OCI-LY1 (cell line): ENCODE results near the gene POU2F1.

ENCODE experiments used
- H2AFZ ChIP-seq: fragments of 200-600 bp; sonication (generic), shearing (Covaris generic); 2 replicates; pipeline ENCODE4 v1.6.0; 2014; ENCODE audit warnings: antibody characterized with exemption, mild to moderate bottlenecking, low read length
- H3F3A ChIP-seq: fragments of 200-600 bp; sonication (generic), shearing (Covaris generic); 2 replicates; pipeline ENCODE4 v1.6.0; 2014; ENCODE audit warnings: mild to moderate bottlenecking, antibody characterized with exemption, low read length, moderate library complexity; ENCODE audit not compliant: insufficient read depth
- H3K27ac ChIP-seq: fragments of 200-600 bp; sonication (generic); 2 replicates; pipeline ENCODE4 v1.5.1; 2014; ENCODE audit warnings: low read length, mixed run types, mild to moderate bottlenecking, low read depth; ENCODE audit not compliant: poor library complexity, severe bottlenecking
- H3K27me3 ChIP-seq: fragments of 200-600 bp; sonication (generic); 2 replicates; pipeline ENCODE4 v1.6.0; 2014; ENCODE audit warnings: antibody characterized with exemption, mild to moderate bottlenecking, low read length, moderate library complexity; ENCODE audit not compliant: insufficient read depth
- H3K36me3 ChIP-seq: fragments of 200-600 bp; sonication (generic); 2 replicates; pipeline ENCODE4 v1.6.1; 2014; ENCODE audit warnings: mild to moderate bottlenecking, antibody characterized with exemption, low read length, moderate library complexity, mixed read lengths; ENCODE audit not compliant: insufficient read depth
- H3K4me1 ChIP-seq: fragments of 200-600 bp; sonication (generic); 2 replicates; pipeline ENCODE4 v1.5.1; 2014; ENCODE audit warnings: mild to moderate bottlenecking, low read length, moderate library complexity; ENCODE audit not compliant: insufficient read depth, severe bottlenecking
- H3K4me2 ChIP-seq: fragments of 200-600 bp; sonication (generic), shearing (Covaris generic); 2 replicates; pipeline ENCODE4 v1.6.1; 2014; ENCODE audit warnings: low read length
- H3K4me3 ChIP-seq: fragments of 200-600 bp; sonication (generic); 2 replicates; pipeline ENCODE4 v1.5.1; 2014; ENCODE audit warnings: low read length, low read depth, mild to moderate bottlenecking, mixed read lengths; ENCODE audit not compliant: poor library complexity, severe bottlenecking
- H3K79me2 ChIP-seq: fragments of 200-600 bp; shearing (Covaris generic); 2 replicates; pipeline ENCODE4 v1.6.1; 2016; ENCODE audit warnings: mixed run types, low read length, mixed read lengths; ENCODE audit not compliant: insufficient read depth
- H3K9ac ChIP-seq: fragments of 200-600 bp; sonication (generic), shearing (Covaris generic); 2 replicates; pipeline ENCODE4 v1.6.1; 2014; ENCODE audit warnings: mild to moderate bottlenecking, low read length, mixed read lengths
- H3K9me2 ChIP-seq: fragments of 200-600 bp; sonication (generic), shearing (Covaris generic); 2 replicates; pipeline ENCODE4 v1.6.1; 2014; ENCODE audit warnings: low read depth, mild to moderate bottlenecking, low read length, mixed read lengths
- H3K9me3 ChIP-seq: fragments of 200-600 bp; shearing (Covaris generic); 2 replicates; pipeline ENCODE4 v1.6.1; 2014; ENCODE audit warnings: low read length, mixed read lengths
- H4K20me1 ChIP-seq: fragments of 200-600 bp; sonication (generic), shearing (Covaris generic); 2 replicates; pipeline ENCODE4 v1.6.0; 2016; ENCODE audit warnings: mild to moderate bottlenecking, low read length; ENCODE audit not compliant: insufficient read depth
- EZH2 ChIP-seq: fragments of 200-600 bp; sonication (generic), shearing (Covaris generic); IDR thresholded peaks from 2 replicates; pipeline ENCODE4 v1.8.0; 2017; ENCODE audit warnings: borderline replicate concordance, mixed run types, mild to moderate bottlenecking, antibody characterized with exemption, low read length, moderate library complexity, mixed read lengths
- TF ChIP-seq, protein P1 (sequence below): fragments of 200-600 bp; sonication (generic), shearing (Covaris generic); IDR thresholded peaks from 2 replicates; pipeline ENCODE4 v1.5.1; 2017; ENCODE audit warnings: mild to moderate bottlenecking, antibody characterized with exemption, low read length, moderate library complexity, mixed read lengths

Gene POU2F1

DNA sequence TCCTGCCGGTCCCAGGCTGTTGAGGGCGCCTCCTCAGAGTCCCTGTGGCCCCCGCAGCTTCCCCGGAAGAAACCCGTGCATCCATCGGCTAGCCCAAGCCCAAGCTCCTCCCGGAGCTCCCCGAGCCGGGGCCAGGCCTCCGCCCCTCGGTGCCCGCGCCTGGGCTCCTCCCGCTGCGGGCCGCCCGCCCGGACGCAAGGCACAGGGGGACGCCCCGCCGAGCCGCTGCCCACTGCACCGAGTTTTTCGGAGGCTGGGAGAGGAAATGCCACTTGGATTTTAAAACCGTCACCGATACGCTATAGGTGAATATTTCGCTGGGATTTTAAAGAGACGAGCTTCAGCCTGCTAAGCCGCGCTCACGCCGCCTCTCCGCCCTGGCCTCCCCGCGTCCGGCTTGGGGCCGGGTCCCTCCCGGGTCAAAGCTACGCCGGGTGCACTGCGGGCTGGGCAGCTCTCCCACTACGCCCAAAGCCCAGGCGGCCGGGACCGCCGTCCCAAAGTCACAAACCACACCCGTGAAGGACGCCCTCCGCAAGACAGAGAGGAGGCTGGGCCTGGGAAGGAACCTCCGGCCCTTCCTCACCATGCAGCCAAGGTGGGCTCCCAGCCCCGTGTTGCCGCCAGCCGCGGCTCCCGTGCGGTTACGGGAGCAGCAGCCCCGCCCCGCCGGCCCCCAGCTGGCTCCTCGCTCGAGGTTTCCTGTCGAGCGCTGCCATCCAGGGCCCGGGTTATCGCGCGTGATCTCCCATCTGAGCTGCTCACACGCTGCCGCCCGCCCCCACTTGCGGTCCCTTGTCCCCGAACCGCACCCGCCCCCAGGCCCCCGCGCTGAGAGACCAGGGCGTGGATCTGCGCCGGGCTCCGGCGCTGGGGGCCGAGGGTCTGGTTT, 234.5 kb downstream of the POU2F1 start:
- Histone ChIP-seq H3K9ac (peak overlapping the region; percentile 71), H3K27me3 (no peaks in the 10 kb centered on the region), H3K27ac (no peak overlapping the region), H3K9me3 (no peaks in the 10 kb centered on the region), H3K4me2 (peak overlapping the region; percentile 90), H3F3A (0 out of 2 replicates have a peak, but pooled peaks cover 7% of the 10 kb centered on the region), H2AFZ (no peak overlapping the region), H3K36me3 (no peaks in the 10 kb centered on the region), H3K9me2 (no peaks in the 10 kb centered on the region), H4K20me1 (no peaks in the 10 kb centered on the region), H3K4me1 (peaks cover 45% of the 10 kb centered on the region), H3K4me3 (peak overlapping the region; percentile 68), H3K79me2 (no peaks in the 10 kb centered on the region)
- TF ChIP-seq, protein P1, sequence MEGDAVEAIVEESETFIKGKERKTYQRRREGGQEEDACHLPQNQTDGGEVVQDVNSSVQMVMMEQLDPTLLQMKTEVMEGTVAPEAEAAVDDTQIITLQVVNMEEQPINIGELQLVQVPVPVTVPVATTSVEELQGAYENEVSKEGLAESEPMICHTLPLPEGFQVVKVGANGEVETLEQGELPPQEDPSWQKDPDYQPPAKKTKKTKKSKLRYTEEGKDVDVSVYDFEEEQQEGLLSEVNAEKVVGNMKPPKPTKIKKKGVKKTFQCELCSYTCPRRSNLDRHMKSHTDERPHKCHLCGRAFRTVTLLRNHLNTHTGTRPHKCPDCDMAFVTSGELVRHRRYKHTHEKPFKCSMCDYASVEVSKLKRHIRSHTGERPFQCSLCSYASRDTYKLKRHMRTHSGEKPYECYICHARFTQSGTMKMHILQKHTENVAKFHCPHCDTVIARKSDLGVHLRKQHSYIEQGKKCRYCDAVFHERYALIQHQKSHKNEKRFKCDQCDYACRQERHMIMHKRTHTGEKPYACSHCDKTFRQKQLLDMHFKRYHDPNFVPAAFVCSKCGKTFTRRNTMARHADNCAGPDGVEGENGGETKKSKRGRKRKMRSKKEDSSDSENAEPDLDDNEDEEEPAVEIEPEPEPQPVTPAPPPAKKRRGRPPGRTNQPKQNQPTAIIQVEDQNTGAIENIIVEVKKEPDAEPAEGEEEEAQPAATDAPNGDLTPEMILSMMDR, result no peak
- TF ChIP-seq EZH2, result no peak

DNA sequence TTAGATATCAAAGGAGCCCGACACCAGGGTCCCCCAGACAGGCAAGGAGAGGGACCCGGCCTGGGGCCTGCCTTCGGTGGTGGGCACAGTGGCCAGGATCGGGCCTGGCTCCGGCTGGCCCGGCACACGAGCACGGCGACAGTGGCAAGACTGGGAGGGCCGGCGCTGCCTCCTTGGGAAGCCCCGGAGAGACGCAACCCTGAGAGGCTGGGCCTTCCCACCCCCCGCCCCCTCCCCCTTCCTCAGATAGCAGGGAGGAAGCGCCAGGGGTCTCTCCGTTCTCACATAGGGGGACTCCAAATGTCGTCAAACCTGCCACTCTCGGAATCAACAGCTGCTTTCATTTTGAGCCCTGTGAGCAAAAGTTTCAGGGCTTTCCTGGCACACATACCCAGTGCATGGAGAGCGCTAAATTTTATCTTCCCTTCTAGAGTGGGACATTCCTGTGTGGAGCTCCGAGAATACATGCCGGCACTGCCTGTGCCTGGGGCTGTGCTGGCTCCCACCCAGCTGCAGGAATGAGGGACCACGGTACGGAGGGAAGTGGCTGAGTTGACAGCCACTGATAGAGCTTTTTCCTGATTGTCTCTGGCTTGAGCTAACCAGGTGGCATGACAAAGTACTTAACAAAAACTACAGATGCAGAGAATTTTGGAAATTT, 235.2 kb downstream of the POU2F1 start:
- 0 out of 2 replicates have a peak, but pooled peaks cover 7% of the 10 kb centered on the region for H3F3A ChIP-seq
- H3K27ac ChIP-seq, result no peak overlapping the region
- no peaks in the 10 kb centered on the region for H3K79me2 ChIP-seq
- H4K20me1 ChIP-seq, result no peaks in the 10 kb centered on the region
- no peaks in the 10 kb centered on the region for H3K36me3 ChIP-seq
- peak overlapping the region; percentile 71 for H3K9ac ChIP-seq
- no peaks in the 10 kb centered on the region for H3K9me3 ChIP-seq
- peak overlapping the region; percentile 68 for H3K4me3 ChIP-seq
- peak overlapping the region; percentile 90 for H3K4me2 ChIP-seq
- no peaks in the 10 kb centered on the region for H3K9me2 ChIP-seq
- H3K27me3 ChIP-seq, result no peaks in the 10 kb centered on the region
- TF ChIP-seq EZH2, result no peak
- TF ChIP-seq, protein P1, result no peak
- peaks cover 37% of the 10 kb centered on the region for H3K4me1 ChIP-seq
- H2AFZ ChIP-seq, result no peak overlapping the region

DNA sequence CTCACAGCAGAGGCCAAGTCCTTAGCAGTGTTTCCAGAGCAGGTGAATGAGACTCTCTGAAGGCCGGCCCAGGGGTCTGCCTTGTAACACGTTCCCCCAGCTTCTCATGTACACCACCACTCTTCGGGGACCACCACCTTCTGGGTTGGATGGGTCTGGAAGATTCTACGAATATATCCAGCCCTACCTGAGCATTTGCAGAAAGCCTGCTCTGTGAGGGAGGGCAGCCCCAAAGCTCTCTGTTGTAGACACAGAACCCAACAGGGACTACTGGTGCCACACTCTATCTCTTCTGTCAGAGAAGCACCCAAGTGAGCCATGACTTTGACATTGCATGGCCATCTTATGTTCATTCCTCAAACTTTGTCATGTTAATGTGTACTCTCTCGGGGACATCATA, 235.8 kb downstream of the POU2F1 start:
- Histone ChIP-seq H3K27ac (no peak overlapping the region), H3K4me1 (peaks cover 31% of the 10 kb centered on the region), H3K9ac (no peak overlapping the region; the same call in 1 of the 2 replicates), H3K9me2 (no peaks in the 10 kb centered on the region), H3K4me2 (no peak overlapping the region), H2AFZ (no peak overlapping the region), H3K9me3 (no peaks in the 10 kb centered on the region), H3K4me3 (no peak overlapping the region), H3K36me3 (no peaks in the 10 kb centered on the region), H3K79me2 (no peaks in the 10 kb centered on the region), H3K27me3 (no peaks in the 10 kb centered on the region), H3F3A (0 out of 2 replicates have a peak, but pooled peaks cover 7% of the 10 kb centered on the region), H4K20me1 (no peaks in the 10 kb centered on the region)
- no peak for TF ChIP-seq EZH2
- TF ChIP-seq, protein P1, result no peak
